HG02973 (cell line): ENCODE data around the gene FAM181A.

ENCODE experiments used
- ATAC-seq: cut with Tn5 transposase; IDR thresholded peaks from one replicate; pipeline ENCODE4 v1.9.1; 2021; ENCODE audit warnings: moderate library complexity; ENCODE audit not compliant: unreplicated experiment

FAM181A gene

GRCh38 chr14:93960774-93961438 lies 33.8 kb downstream of the FAM181A start:
- no peak for ATAC-seq

- no peak for ATAC-seq
These were observed 34.5 kb downstream of the FAM181A start for GRCh38 chr14:93961620-93962019.

- ATAC-seq: peak; percentile 54
These were observed 35.8 kb downstream of the FAM181A start for GRCh38 chr14:93962701-93963601.

- no peak for ATAC-seq
These were observed 36.5 kb downstream of the FAM181A start for GRCh38 chr14:93963692-93964091.

- ATAC-seq: no peak
These were observed 37.1 kb downstream of the FAM181A start for GRCh38 chr14:93964281-93964680.

GRCh38 chr14:93964820-93965286 lies 37.7 kb downstream of the FAM181A start:
- no peak for ATAC-seq

GRCh38 chr14:93965287-93965821 lies 38.2 kb downstream of the FAM181A start:
- ATAC-seq: no peak

- no peak for ATAC-seq
These were observed 38.9 kb downstream of the FAM181A start for GRCh38 chr14:93965946-93966474.

- ATAC-seq: peak; percentile 38
These were observed 40.6 kb downstream of the FAM181A start for GRCh38 chr14:93967637-93968250.

GRCh38 chr14:93969082-93969828 lies 42.1 kb downstream of the FAM181A start:
- ATAC-seq: no peak

- ATAC-seq: no peak
These were observed 43.4 kb downstream of the FAM181A start for GRCh38 chr14:93970585-93970964.

- peak; percentile 29 for ATAC-seq
These were observed 44.0 kb downstream of the FAM181A start for GRCh38 chr14:93970965-93971634.

GRCh38 chr14:93971635-93972027 lies 44.5 kb downstream of the FAM181A start:
- no peak for ATAC-seq

GRCh38 chr14:93972618-93973205 lies 45.6 kb downstream of the FAM181A start:
- ATAC-seq: no peak

GRCh38 chr14:93973607-93974006 lies 46.5 kb downstream of the FAM181A start:
- no peak for ATAC-seq

GRCh38 chr14:93974299-93974698 lies 47.2 kb downstream of the FAM181A start:
- ATAC-seq: no peak

GRCh38 chr14:93974833-93975232 lies 47.7 kb downstream of the FAM181A start:
- no peak for ATAC-seq

GRCh38 chr14:93975791-93976476 lies 48.8 kb downstream of the FAM181A start:
- ATAC-seq: peak; percentile 56
